ENCODE results near the gene GAREM1. TPM values are rescaled to one million over a fixed set of nuclear protein-coding genes. Genes with fewer than 3 reads are reported as not detected.
A peak's percentile ranks its signal among the peaks of the same experiment; 100 is the strongest.

Gene GAREM1
- total RNA-seq, 1 donor from 2014 or later, result 7.7 TPM

DNA sequence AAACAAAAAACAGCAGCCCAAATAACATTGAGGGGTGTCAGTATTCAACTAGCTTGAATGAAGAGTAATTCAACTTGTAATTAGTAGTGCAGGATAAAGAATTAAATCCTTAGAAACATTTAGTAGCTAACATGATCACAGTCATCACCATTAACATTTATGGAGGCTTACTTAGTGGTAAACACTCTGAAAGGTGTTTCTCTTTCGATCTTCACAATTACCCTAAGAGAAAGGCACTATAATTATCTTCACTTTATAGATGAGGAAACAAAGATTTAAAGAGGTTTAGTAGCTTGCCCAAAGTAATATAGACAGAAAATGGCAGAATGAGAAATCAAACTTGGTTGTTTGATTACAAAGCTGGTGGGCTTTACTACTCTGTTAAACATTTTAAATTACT lies 81.5 kb downstream of the GAREM1 start:
- H3K4me3 Mint-ChIP-seq (ENCODE audit: unreplicated experiment), result no peak overlapping the region
- no peak overlapping the region for H3K27ac Mint-ChIP-seq (ENCODE audit: unreplicated experiment)
- H3K36me3 Mint-ChIP-seq (ENCODE audit: low read depth), result peaks cover 2% of the 10 kb centered on the region
- DNase-seq (ENCODE audit: low spot score), result no peak
- no peaks in the 10 kb centered on the region for H3K9me3 Mint-ChIP-seq (ENCODE audit: low read depth)
- H3K4me1 Mint-ChIP-seq (ENCODE audit: low read depth), result peaks cover 11% of the 10 kb centered on the region
- TF ChIP-seq, protein P1, sequence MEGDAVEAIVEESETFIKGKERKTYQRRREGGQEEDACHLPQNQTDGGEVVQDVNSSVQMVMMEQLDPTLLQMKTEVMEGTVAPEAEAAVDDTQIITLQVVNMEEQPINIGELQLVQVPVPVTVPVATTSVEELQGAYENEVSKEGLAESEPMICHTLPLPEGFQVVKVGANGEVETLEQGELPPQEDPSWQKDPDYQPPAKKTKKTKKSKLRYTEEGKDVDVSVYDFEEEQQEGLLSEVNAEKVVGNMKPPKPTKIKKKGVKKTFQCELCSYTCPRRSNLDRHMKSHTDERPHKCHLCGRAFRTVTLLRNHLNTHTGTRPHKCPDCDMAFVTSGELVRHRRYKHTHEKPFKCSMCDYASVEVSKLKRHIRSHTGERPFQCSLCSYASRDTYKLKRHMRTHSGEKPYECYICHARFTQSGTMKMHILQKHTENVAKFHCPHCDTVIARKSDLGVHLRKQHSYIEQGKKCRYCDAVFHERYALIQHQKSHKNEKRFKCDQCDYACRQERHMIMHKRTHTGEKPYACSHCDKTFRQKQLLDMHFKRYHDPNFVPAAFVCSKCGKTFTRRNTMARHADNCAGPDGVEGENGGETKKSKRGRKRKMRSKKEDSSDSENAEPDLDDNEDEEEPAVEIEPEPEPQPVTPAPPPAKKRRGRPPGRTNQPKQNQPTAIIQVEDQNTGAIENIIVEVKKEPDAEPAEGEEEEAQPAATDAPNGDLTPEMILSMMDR (IDR thresholded peaks at IDR 0.05), result no peak
- no peaks in the 10 kb centered on the region for H3K27me3 Mint-ChIP-seq (ENCODE audit: low read depth)

DNA sequence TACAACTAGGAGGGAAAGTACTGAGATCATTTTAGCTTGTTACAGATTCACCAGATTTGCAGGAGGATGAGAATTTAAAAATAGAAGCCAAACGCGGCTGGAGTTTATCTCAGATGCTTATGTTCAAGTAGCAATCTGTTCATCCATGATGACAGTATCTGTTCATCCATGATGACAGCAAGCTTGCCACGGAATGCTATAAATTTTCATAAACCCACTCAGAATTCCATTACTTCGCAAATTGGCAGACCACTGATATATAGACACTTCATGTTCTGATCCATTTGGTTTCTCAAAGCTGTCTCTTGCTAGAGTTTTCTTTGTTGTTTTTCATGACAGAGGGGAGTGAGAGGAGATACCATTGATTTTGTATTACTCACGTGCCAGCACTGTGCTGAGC lies 84.2 kb downstream of the GAREM1 start:
- H3K27ac Mint-ChIP-seq (ENCODE audit: unreplicated experiment), result no peak overlapping the region
- H3K4me3 Mint-ChIP-seq (ENCODE audit: unreplicated experiment), result no peak overlapping the region

DNA sequence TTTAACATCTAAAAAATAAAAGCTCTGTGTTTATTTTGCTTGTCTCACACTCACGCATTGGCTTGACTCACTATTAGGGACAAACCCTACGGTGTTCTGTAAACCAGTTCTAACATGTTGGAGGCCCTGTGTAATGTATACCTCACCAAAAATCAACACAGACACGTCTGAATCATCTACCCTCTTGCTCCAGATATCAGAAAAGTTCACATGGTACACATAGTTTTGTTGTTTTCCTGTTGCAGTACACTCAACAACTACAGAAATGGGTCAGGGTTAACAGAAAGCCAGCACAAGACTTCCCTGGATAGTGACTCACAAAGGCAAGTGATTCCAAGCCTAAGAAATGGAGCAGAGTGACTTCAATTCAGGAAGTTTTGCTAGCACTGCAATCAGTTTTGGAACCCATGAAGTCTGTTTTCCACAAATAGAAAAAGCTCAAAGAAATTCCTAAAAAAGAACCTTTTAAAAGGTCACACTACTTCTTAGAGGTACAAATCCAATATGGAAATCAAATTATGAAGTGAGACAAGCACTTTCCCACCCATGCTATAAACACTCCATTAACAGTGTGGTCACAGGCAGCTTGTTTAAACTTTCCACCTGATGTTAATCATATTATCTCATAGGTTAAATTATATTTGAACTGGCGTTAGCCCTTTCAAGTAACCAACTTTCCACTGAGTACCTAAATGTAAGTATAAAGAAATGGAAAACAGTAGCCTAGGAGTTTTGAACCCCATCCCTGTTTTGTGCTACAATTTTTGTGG lies 87.4 kb downstream of the GAREM1 start:
- TF ChIP-seq, protein P1 (IDR thresholded peaks at IDR 0.05), result no peak
- Mint-ChIP-seq H3K4me3 (ENCODE audit: unreplicated experiment) (no peak overlapping the region), H3K27ac (ENCODE audit: unreplicated experiment) (peak overlapping the region; percentile 81), H3K36me3 (ENCODE audit: low read depth) (no peaks in the 10 kb centered on the region), H3K4me1 (ENCODE audit: low read depth) (peaks cover 36% of the 10 kb centered on the region), H3K9me3 (ENCODE audit: low read depth) (no peaks in the 10 kb centered on the region), H3K27me3 (ENCODE audit: low read depth) (no peaks in the 10 kb centered on the region)
- DNase-seq (ENCODE audit: low spot score), result no peak

More for the DNA sequence above, 84.2 kb downstream of the GAREM1 start:
- Mint-ChIP-seq H3K27me3 (ENCODE audit: low read depth) (no peaks in the 10 kb centered on the region), H3K36me3 (ENCODE audit: low read depth) (peaks cover 2% of the 10 kb centered on the region), H3K4me1 (ENCODE audit: low read depth) (peaks cover 30% of the 10 kb centered on the region), H3K9me3 (ENCODE audit: low read depth) (no peaks in the 10 kb centered on the region)
- TF ChIP-seq, protein P1 (IDR thresholded peaks at IDR 0.05), result no peak
- DNase-seq (ENCODE audit: low spot score), result no peak

DNA sequence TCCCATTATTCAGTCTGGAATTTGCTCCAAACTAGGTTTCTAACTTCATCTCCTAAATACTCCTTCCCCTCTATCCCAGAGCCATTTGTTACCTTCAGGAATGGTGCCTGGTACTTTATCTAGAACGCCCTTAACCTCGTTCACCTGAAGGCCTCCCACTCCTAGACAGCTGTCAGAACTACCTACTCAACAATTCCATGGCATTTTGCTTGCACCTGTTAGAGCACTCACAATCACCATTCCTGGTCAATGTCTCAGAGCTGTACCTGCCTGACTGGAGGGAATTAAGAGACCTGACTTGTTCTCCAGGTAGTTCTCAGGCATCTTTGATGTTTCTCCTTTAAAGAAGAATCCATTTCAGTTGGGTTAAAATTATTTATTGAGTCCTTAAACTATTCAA lies 88.9 kb downstream of the GAREM1 start:
- Mint-ChIP-seq H3K27me3 (ENCODE audit: low read depth) (no peaks in the 10 kb centered on the region), H3K4me1 (ENCODE audit: low read depth) (peaks cover 36% of the 10 kb centered on the region), H3K4me3 (ENCODE audit: unreplicated experiment) (no peak overlapping the region), H3K9me3 (ENCODE audit: low read depth) (no peaks in the 10 kb centered on the region), H3K27ac (ENCODE audit: unreplicated experiment) (peak overlapping the region; percentile 81), H3K36me3 (ENCODE audit: low read depth) (no peaks in the 10 kb centered on the region)
- no peak for DNase-seq (ENCODE audit: low spot score)
- TF ChIP-seq, protein P1 (IDR thresholded peaks at IDR 0.05), result no peak

DNA sequence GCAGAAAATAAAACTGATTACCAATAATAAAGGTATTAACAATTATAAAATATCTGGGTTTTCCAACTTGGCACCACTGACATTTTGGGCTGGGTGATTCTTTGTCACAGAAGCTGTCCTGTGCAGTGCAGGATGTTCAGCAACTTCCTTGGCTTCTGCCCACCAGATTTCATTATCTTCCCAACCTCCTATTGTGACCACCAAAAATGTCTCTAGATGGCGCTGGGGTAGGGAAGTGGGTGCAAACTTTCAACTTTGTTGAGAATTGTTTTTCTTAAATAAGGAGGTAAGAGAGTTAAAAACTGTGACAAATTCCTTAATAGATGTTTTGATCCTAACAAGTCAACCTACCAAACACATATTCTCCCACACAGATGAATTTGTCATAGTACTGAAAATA lies 90.1 kb downstream of the GAREM1 start:
- H3K4me3 Mint-ChIP-seq (ENCODE audit: unreplicated experiment), result no peak overlapping the region
- H3K27ac Mint-ChIP-seq (ENCODE audit: unreplicated experiment), result no peak overlapping the region
- H3K9me3 Mint-ChIP-seq (ENCODE audit: low read depth), result no peaks in the 10 kb centered on the region
- no peak for DNase-seq (ENCODE audit: low spot score)
- TF ChIP-seq, protein P1 (IDR thresholded peaks at IDR 0.05), result peak; percentile 35
- peaks cover 36% of the 10 kb centered on the region for H3K4me1 Mint-ChIP-seq (ENCODE audit: low read depth)
- no peaks in the 10 kb centered on the region for H3K36me3 Mint-ChIP-seq (ENCODE audit: low read depth)
- no peaks in the 10 kb centered on the region for H3K27me3 Mint-ChIP-seq (ENCODE audit: low read depth)

Measured in chondrocyte (in vitro differentiated cells).